ENCODE measurements around the gene FAM20C. TPM values are rescaled to one million over a fixed set of nuclear protein-coding genes. Genes with fewer than 3 reads are reported as not detected.

Gene FAM20C
- total and polyA plus RNA-seq, 7 donors = 15.6 to 47.6 (median 28.1) TPM

DNA sequence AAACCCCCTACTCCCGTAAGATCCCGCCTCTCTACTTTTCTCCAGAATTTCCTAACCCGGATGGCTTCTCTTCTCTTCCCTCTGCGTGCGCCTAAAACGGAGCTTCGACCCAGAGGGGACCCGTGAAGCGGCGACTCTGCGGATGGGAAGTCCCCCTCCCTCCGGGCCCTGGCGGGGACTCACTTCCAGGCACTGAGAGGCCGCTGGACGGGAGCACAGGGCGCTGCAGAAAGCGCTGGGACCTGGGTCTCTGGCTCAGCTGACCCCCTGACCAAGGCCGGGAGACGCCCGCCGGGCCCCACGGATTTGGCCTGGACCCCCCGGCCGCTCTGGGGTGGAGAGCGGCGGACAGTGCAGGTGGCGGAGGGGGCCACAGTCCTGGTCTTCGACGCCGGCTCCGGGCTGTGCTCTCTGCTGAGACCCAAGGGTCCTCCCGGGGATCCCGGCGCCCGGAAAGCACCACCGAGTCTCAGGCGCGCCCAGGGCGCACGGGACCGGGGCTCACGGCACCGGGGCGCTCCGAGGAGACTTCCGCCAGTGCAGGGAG, 96.9 kb downstream of the FAM20C start:
- no peaks in the 10 kb centered on the region for H3K4me1 ChIP-seq
- no peak for DNase-seq
- no peaks in the 10 kb centered on the region for H3K9me3 ChIP-seq
- ATAC-seq = no peak
- 6 to 11% (median 10%) methylated on average over 45 to 46 of the region's 46 CpGs for WGBS, 3 donors
- TF ChIP-seq CTCF (IDR thresholded peaks at IDR 0.05) = no peak
- H3K27ac ChIP-seq = no peak overlapping the region
- intact Hi-C loops (cut with DNase I) = no loop called here
- no peaks in the 10 kb centered on the region for H3K36me3 ChIP-seq (ENCODE audit: insufficient read depth in 1 of 2, low read depth in 1 of 2)
- peaks cover 0 to 84% (median 34%) of the 10 kb centered on the region in 3 donors for H3K27me3 ChIP-seq (ENCODE audit: insufficient read depth in 3 of 3, low read length in 2 of 3)
- no peak overlapping the region for H3K4me3 ChIP-seq

DNA sequence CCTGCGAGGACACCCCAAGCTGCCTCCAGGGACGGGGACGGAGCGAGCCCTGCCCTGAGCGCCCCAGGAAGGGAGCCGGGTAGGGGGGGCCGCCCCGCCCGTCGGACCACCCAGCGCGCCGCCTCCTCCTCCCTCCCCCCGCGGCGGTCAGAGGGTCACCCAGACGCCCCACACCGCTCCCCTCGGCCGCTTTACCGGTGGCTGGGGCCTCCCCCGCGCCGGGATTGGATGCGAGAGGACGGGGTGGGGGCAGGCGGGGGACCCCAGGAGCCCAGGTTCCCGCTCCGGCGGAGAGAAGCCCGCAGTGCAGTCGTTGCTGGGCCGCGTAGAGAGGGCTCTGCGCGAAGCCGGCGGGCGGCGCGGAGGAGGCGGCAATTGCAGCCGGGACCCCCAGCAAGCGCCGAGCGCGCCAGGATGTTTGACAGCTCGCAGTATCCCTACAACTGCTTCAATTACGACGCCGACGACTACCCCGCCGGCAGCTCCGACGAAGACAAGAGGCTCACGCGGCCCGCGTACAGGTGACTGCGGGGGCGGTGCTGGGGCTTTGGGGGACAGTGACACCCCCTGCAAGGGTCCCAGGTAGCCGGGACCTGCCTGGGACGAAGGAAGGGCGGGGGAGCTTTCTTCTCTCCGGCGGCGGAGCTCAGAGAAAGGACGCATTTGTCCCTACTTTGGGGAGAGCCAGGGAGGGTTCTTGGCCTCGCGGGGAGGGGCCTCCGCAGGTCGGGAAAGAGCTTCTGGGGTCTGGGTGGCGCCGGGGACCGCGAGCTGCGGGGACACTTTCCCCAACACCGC, 97.6 kb downstream of the FAM20C start, which contains the start of gene FOXL3:
Gene FOXL3 (plus strand): TSS at position 415 of the 798 bp plus-strand sequence. CDS start 0 bp downstream, at position 415.
- peaks cover 0 to 82% (median 36%) of the 10 kb centered on the region in 3 donors for H3K27me3 ChIP-seq (ENCODE audit: insufficient read depth in 3 of 3, low read length in 2 of 3)
- no peak within 1 kb of the TSS for H3K4me3 ChIP-seq
- no peak for ATAC-seq
- no peaks in the 10 kb centered on the region for H3K4me1 ChIP-seq
- no peak for TF ChIP-seq CTCF (IDR thresholded peaks at IDR 0.05)
- no peak within 1 kb of the TSS for H3K27ac ChIP-seq
- whole genome bisulfite sequencing, 3 donors = 1 to 4% (median 3%) methylated on average over 50 to 79 of the region's 79 CpGs
- no peaks in the 10 kb centered on the region for H3K36me3 ChIP-seq (ENCODE audit: insufficient read depth in 1 of 2, low read depth in 1 of 2)
- intact Hi-C loops (cut with DNase I) = no loop called here
- no peak for DNase-seq
- no peaks in the 10 kb centered on the region for H3K9me3 ChIP-seq

DNA sequence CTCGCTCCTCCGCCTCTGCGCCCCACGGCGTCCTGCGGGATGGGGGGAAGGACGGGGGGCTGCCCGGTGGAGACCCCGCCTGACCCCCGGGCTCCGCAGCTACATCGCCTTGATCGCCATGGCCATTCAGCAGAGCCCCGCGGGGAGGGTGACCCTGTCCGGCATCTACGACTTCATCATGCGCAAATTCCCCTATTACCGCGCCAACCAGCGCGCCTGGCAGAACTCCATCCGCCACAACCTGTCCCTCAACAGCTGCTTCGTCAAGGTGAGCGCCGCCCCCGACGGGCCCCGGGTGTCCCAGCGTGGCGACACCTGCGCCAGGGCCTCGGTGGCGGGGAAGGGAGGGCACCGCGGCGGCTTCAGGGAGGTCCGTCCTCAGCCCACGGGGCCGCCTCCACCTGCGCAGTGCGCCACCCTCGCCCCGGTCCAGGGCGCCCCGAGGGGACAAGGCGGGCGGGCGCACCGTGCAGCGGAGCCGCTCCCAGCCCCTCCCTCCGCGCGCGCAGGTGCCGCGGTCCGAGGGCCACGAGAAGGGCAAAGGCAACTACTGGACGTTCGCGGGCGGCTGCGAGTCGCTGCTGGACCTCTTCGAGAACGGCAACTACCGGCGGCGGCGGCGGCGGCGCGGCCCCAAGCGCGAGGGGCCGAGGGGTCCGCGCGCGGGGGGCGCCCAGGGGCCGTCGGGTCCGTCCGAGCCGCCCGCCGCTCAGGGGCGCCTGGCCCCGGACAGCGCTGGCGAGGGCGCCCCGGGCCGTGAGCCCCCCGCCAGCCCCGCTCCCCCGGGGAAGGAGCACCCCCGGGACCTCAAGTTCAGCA, 98.4 kb downstream of the FAM20C start:
- DNase-seq = no peak
- TF ChIP-seq CTCF (IDR thresholded peaks at IDR 0.05) = no peak
- Histone ChIP-seq H3K4me1 (no peaks in the 10 kb centered on the region), H3K36me3 (ENCODE audit: insufficient read depth in 1 of 2, low read depth in 1 of 2) (no peaks in the 10 kb centered on the region), H3K27ac (no peak overlapping the region), H3K4me3 (no peak overlapping the region), H3K27me3 (ENCODE audit: insufficient read depth in 3 of 3, low read length in 2 of 3) (peaks cover 0 to 82% (median 41%) of the 10 kb centered on the region in 3 donors), H3K9me3 (no peaks in the 10 kb centered on the region)
- ATAC-seq = no peak
- intact Hi-C loops (cut with DNase I) = no loop called here
- 4 to 10% (median 5%) methylated on average over 63 to 102 of the region's 102 CpGs for WGBS, 3 donors

GRCh38 chr7:291373-292092, 99.2 kb downstream of the FAM20C start:
- Histone ChIP-seq H3K27me3 (ENCODE audit: insufficient read depth in 3 of 3, low read length in 2 of 3) (peaks cover 0 to 80% (median 41%) of the 10 kb centered on the region in 3 donors), H3K36me3 (ENCODE audit: insufficient read depth in 1 of 2, low read depth in 1 of 2) (no peaks in the 10 kb centered on the region), H3K4me3 (no peak overlapping the region), H3K4me1 (no peaks in the 10 kb centered on the region), H3K9me3 (no peaks in the 10 kb centered on the region), H3K27ac (no peak overlapping the region)
- intact Hi-C loops (cut with DNase I) = no loop called here
- no peak for TF ChIP-seq CTCF (IDR thresholded peaks at IDR 0.05)
- 54 to 62% (median 61%) methylated on average over 21 of the region's 21 CpGs for WGBS, 3 donors
- DNase-seq (no peak), ATAC-seq (no peak)

Measured in psoas muscle (tissue), 8 donors.